Endothelial cell (in vitro differentiated cells): Measurements from ENCODE around the gene MAP1LC3C. TPM values are rescaled to one million over a fixed set of nuclear protein-coding genes. Genes with fewer than 3 reads are reported as not detected.

Experiments
- DNase-seq: peaks from one replicate; pipeline ENCODE4 v3.0.0; 2021; ENCODE audit warnings: low spot score
- H3K27ac Mint-ChIP-seq: one replicate; pipeline ENCODE4 v1.8.0; 2021; ENCODE audit warnings: mixed read lengths, inconsistent platforms; ENCODE audit not compliant: unreplicated experiment
- H3K27me3 Mint-ChIP-seq: one replicate; pipeline ENCODE4 v1.8.0; 2021; ENCODE audit warnings: mild to moderate bottlenecking, moderate library complexity, mixed read lengths, inconsistent platforms; ENCODE audit not compliant: unreplicated experiment
- H3K36me3 Mint-ChIP-seq: one replicate; pipeline ENCODE4 v1.8.0; 2021; ENCODE audit warnings: mild to moderate bottlenecking, low read depth, mixed read lengths, inconsistent platforms; ENCODE audit not compliant: unreplicated experiment
- H3K4me1 Mint-ChIP-seq: one replicate; pipeline ENCODE4 v1.8.0; 2021; ENCODE audit warnings: mild to moderate bottlenecking, mixed read lengths, inconsistent platforms; ENCODE audit not compliant: unreplicated experiment
- H3K4me3 Mint-ChIP-seq: one replicate; pipeline ENCODE4 v1.8.0; 2021; ENCODE audit warnings: mild to moderate bottlenecking, mixed read lengths, inconsistent platforms; ENCODE audit not compliant: unreplicated experiment
- H3K9me3 Mint-ChIP-seq: one replicate; pipeline ENCODE4 v1.8.0; 2021; ENCODE audit warnings: mixed read lengths, inconsistent platforms; ENCODE audit not compliant: unreplicated experiment
- CTCF ChIP-seq: fragments of 200-600 bp; sonication (generic); IDR thresholded peaks from one replicate; pipeline ENCODE4 v1.5.0; 2021; ENCODE audit warnings: antibody characterized with exemption; ENCODE audit not compliant: unreplicated experiment
- total RNA-seq: library from RNA; stranded (reverse); fragmentation: NEBNext Ultra II Directional; extraction: Animal tissue kit (Norgen Biotek cat#: 25700); gene quantifications from one replicate; pipeline ENCODE4 v1.2.1, GENCODE V29; 2021; ENCODE audit not compliant: unreplicated experiment

Gene MAP1LC3C
- total RNA-seq, 1 donor from 2014 or later = 1.7 TPM

GRCh38 chr1:241985787-241986186 lies 13.1 kb downstream of the MAP1LC3C start:
- peak; percentile 65 for DNase-seq
- Mint-ChIP-seq H3K9me3 (no peaks in the 10 kb centered on the region), H3K4me1 (no peaks in the 10 kb centered on the region), H3K27ac (no peak overlapping the region), H3K27me3 (peaks cover 1% of the 10 kb centered on the region), H3K4me3 (no peak overlapping the region), H3K36me3 (no peaks in the 10 kb centered on the region)
- TF ChIP-seq CTCF = peak; percentile 64

- H3K4me1 Mint-ChIP-seq = no peaks in the 10 kb centered on the region
- H3K27me3 Mint-ChIP-seq = no peaks in the 10 kb centered on the region
- TF ChIP-seq CTCF = no peak
- H3K4me3 Mint-ChIP-seq = no peak overlapping the region
- H3K27ac Mint-ChIP-seq = no peak overlapping the region
- no peak for DNase-seq
- no peaks in the 10 kb centered on the region for H3K9me3 Mint-ChIP-seq
- no peaks in the 10 kb centered on the region for H3K36me3 Mint-ChIP-seq
Observed at GRCh38 chr1:241979926-241980325, 19.0 kb downstream of the MAP1LC3C start.

- Mint-ChIP-seq H3K4me1 (no peaks in the 10 kb centered on the region), H3K9me3 (no peaks in the 10 kb centered on the region), H3K4me3 (no peak overlapping the region), H3K36me3 (no peaks in the 10 kb centered on the region), H3K27ac (no peak overlapping the region), H3K27me3 (no peaks in the 10 kb centered on the region)
- no peak for TF ChIP-seq CTCF
- no peak for DNase-seq
Observed at GRCh38 chr1:241979071-241979470, 19.8 kb downstream of the MAP1LC3C start.

GRCh38 chr1:241976229-241976628 lies 22.7 kb downstream of the MAP1LC3C start:
- no peak overlapping the region for H3K27ac Mint-ChIP-seq
- no peaks in the 10 kb centered on the region for H3K36me3 Mint-ChIP-seq

More at GRCh38 chr1:241976229-241976628, 22.7 kb downstream of the MAP1LC3C start:
- no peaks in the 10 kb centered on the region for H3K4me1 Mint-ChIP-seq
- TF ChIP-seq CTCF = no peak
- no peak overlapping the region for H3K4me3 Mint-ChIP-seq
- no peak for DNase-seq
- H3K27me3 Mint-ChIP-seq = no peaks in the 10 kb centered on the region
- no peaks in the 10 kb centered on the region for H3K9me3 Mint-ChIP-seq
